IPS-20b (cell line): Measurements from ENCODE around the gene ZDHHC3.

Experiments used
- H3K27ac ChIP-seq: one replicate; pipeline ENCODE4 v1.5.1; 2013; ENCODE audit warnings: low read length
- H3K27me3 ChIP-seq: 2 replicates; pipeline ENCODE4 v1.6.1; 2013; ENCODE audit warnings: mild to moderate bottlenecking, low read length, inconsistent platforms; ENCODE audit not compliant: insufficient read depth
- H3K36me3 ChIP-seq: 2 replicates; pipeline ENCODE4 v1.6.1; 2013; ENCODE audit warnings: low read depth, mild to moderate bottlenecking, inconsistent platforms, low read length, moderate library complexity; ENCODE audit not compliant: insufficient read depth
- H3K4me1 ChIP-seq: 2 replicates; pipeline ENCODE4 v1.6.1; 2013; ENCODE audit warnings: mild to moderate bottlenecking, control low read depth, inconsistent platforms, low read length, moderate library complexity; ENCODE audit not compliant: insufficient read depth
- H3K4me3 ChIP-seq: 2 replicates; pipeline ENCODE4 v1.5.1; 2013; ENCODE audit warnings: mild to moderate bottlenecking, low read length, inconsistent platforms
- H3K9ac ChIP-seq: 2 replicates; pipeline ENCODE4 v1.6.1; 2013; ENCODE audit warnings: low read depth, mild to moderate bottlenecking, inconsistent platforms, low read length, moderate library complexity
- H3K9me3 ChIP-seq: 2 replicates; pipeline ENCODE4 v1.6.1; 2013; ENCODE audit warnings: mild to moderate bottlenecking, low read depth, low read length, inconsistent platforms; ENCODE audit not compliant: insufficient read depth

ZDHHC3 gene

DNA sequence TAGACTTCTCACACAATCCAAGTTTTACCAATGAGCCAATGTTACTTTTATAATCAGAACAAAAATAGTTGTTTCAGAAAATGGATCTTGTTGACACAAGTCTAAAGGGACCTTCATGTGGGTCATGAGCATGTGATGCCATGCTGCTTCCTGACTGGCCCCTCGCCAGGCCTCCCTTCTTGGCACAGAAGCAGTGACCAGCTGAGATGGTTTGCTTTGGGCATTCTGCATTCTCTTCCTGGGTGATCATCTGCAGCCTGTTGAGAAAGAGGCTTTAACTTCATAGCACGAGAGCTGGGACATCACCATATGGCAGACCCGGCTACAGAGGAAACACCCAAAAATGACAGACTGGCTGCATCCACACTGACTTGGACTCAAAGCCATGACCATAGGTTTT is 55.9 kb downstream of the ZDHHC3 start:
- H3K4me3 ChIP-seq, result no peak overlapping the region
- no peaks in the 10 kb centered on the region for H3K4me1 ChIP-seq
- H3K9me3 ChIP-seq, result no peaks in the 10 kb centered on the region
- no peaks in the 10 kb centered on the region for H3K27me3 ChIP-seq
- no peak overlapping the region for H3K27ac ChIP-seq
- H3K36me3 ChIP-seq, result peaks cover 17% of the 10 kb centered on the region; the same call in 1 of the 2 replicates
- no peak overlapping the region for H3K9ac ChIP-seq

DNA sequence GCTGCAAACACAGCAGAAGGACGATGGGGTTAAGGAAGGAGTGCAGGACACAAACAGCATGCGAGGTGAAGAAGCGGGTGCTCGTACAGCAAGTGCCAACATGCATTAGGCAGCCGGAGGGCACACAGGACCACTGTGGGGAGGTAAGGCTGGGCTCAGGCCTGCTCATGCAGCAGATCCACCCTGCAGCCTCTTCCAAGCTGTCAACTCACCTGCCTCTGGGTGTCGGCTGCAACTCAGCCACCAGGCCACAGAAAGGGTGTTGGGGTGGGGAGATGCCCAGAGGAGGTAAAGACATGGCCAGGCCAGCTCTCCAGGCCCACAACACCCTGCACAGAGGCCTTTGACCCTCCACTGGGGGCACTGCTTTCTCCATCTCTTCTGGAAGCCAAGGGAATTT is 57.4 kb downstream of the ZDHHC3 start:
- H3K36me3 ChIP-seq, result 0 out of 2 replicates have a peak, but pooled peaks cover 16% of the 10 kb centered on the region

DNA sequence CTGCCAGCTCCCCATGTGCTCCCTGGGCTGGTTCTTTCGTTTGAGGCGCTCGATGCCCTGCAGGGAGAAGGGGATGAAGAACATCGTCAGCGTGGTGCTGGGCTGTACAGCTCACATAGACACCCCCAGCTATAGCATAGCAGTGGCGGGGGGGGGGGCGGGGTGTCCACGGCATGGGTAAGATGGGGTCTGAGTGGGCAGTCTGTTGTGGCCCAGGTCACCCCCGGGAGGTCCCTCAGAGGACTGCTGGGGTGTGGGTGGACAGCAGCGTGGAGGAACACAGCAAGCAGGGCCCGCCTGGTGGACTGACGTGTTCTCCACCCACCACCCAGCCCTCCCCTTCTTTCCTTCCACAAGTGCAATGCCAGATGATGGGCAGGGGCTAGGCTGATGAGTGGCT is 57.9 kb downstream of the ZDHHC3 start:
- H3K36me3 ChIP-seq, result 0 out of 2 replicates have a peak, but pooled peaks cover 16% of the 10 kb centered on the region

More for the DNA sequence above, 57.4 kb downstream of the ZDHHC3 start:
- Histone ChIP-seq H3K27ac (no peak overlapping the region), H3K4me3 (no peak overlapping the region), H3K9ac (no peak overlapping the region), H3K9me3 (no peaks in the 10 kb centered on the region), H3K4me1 (no peaks in the 10 kb centered on the region), H3K27me3 (no peaks in the 10 kb centered on the region)

GRCh38 chr3:44915702-44916438 is 60.1 kb downstream of the ZDHHC3 start:
- Histone ChIP-seq H3K27ac (no peak overlapping the region), H3K9ac (no peak overlapping the region), H3K9me3 (no peaks in the 10 kb centered on the region), H3K36me3 (0 out of 2 replicates have a peak, but pooled peaks cover 2% of the 10 kb centered on the region), H3K4me1 (no peaks in the 10 kb centered on the region), H3K4me3 (no peak overlapping the region), H3K27me3 (no peaks in the 10 kb centered on the region)

More for the DNA sequence above, 57.9 kb downstream of the ZDHHC3 start:
- H3K27ac ChIP-seq, result no peak overlapping the region
- no peaks in the 10 kb centered on the region for H3K27me3 ChIP-seq
- H3K9ac ChIP-seq, result no peak overlapping the region
- no peaks in the 10 kb centered on the region for H3K9me3 ChIP-seq
- no peak overlapping the region for H3K4me3 ChIP-seq
- H3K4me1 ChIP-seq, result no peaks in the 10 kb centered on the region

- H3K4me1 ChIP-seq, result no peaks in the 10 kb centered on the region
- no peak overlapping the region for H3K9ac ChIP-seq
- no peak overlapping the region for H3K27ac ChIP-seq
- no peaks in the 10 kb centered on the region for H3K36me3 ChIP-seq
- H3K4me3 ChIP-seq, result no peak overlapping the region
- H3K27me3 ChIP-seq, result no peaks in the 10 kb centered on the region; the same call in 1 of the 2 replicates
- H3K9me3 ChIP-seq, result no peaks in the 10 kb centered on the region
Observed at GRCh38 chr3:44914936-44915335, 61.0 kb downstream of the ZDHHC3 start.

DNA sequence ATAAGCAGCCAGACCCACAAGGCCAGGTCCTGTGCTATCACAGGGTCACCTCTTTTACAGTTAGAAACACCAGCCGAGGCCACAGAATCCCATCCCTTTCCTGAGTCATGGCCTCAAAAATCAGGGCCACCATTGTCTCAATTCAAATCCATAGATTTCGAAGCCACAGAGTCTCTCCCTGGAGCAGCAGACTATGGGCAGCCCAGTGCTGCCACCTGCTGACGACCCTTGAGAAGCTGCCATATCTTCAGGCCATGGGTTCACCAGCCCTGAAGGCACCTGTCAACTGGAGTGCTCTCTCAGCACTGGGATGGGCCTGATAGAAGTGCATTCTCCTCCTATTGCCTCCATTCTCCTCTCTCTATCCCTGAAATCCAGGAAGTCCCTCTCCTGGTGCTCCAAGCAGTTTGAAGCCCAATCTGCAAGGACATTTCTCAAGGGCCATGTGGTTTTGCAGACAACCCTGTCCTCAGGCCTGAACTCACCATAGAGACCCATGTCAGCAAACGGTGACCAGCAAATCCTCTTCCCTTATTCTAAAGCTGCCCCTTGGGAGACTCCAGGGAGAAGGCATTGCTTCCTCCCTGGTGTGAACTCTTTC is 62.0 kb downstream of the ZDHHC3 start:
- H3K27me3 ChIP-seq, result no peaks in the 10 kb centered on the region; the same call in 1 of the 2 replicates
- H3K4me3 ChIP-seq, result no peak overlapping the region
- no peaks in the 10 kb centered on the region for H3K9me3 ChIP-seq
- no peaks in the 10 kb centered on the region for H3K4me1 ChIP-seq
- H3K36me3 ChIP-seq, result no peaks in the 10 kb centered on the region
- H3K27ac ChIP-seq, result no peak overlapping the region
- peak overlapping the region; percentile 23; the same call in 1 of the 2 replicates for H3K9ac ChIP-seq

GRCh38 chr3:44910693-44911092 is 65.3 kb downstream of the ZDHHC3 start:
- no peaks in the 10 kb centered on the region; the same call in 1 of the 2 replicates for H3K27me3 ChIP-seq
- H3K4me3 ChIP-seq, result no peak overlapping the region
- no peak overlapping the region for H3K27ac ChIP-seq
- peaks cover 4% of the 10 kb centered on the region; the same call in 1 of the 2 replicates for H3K4me1 ChIP-seq
- no peaks in the 10 kb centered on the region for H3K9me3 ChIP-seq
- no peak overlapping the region for H3K9ac ChIP-seq
- H3K36me3 ChIP-seq, result no peaks in the 10 kb centered on the region

GRCh38 chr3:44909063-44909462 is 66.9 kb downstream of the ZDHHC3 start:
- Histone ChIP-seq H3K4me1 (peaks cover 5% of the 10 kb centered on the region; the same call in 1 of the 2 replicates), H3K9ac (no peak overlapping the region), H3K36me3 (no peaks in the 10 kb centered on the region), H3K9me3 (no peaks in the 10 kb centered on the region), H3K4me3 (no peak overlapping the region), H3K27ac (no peak overlapping the region), H3K27me3 (no peaks in the 10 kb centered on the region; the same call in 1 of the 2 replicates)

GRCh38 chr3:44907612-44908011 is 68.4 kb downstream of the ZDHHC3 start:
- Histone ChIP-seq H3K36me3 (no peaks in the 10 kb centered on the region), H3K27me3 (no peaks in the 10 kb centered on the region; the same call in 1 of the 2 replicates), H3K9me3 (no peaks in the 10 kb centered on the region), H3K27ac (no peak overlapping the region), H3K4me3 (no peak overlapping the region), H3K4me1 (peaks cover 5% of the 10 kb centered on the region; the same call in 1 of the 2 replicates), H3K9ac (no peak overlapping the region)

DNA sequence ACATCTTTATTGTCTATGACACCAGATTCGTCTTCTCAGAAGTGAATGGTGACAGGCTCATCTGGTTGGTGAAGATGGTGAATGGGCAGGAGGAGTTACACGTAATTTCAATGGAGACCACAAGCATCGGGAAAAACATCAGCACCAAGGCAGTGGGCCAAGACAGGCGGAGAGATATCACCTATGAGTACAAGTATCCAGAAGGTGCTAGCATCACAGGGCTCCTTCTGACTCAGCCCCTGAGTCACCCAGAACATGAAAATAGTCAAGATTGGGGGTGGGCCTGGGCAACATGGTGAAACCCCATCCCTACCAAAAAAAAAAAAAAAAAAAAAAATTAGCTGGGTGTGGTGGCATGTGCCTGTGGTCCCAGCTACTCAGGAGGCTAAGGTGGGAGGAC is 69.0 kb downstream of the ZDHHC3 start:
- Histone ChIP-seq H3K4me3 (no peak overlapping the region), H3K9ac (no peak overlapping the region), H3K36me3 (no peaks in the 10 kb centered on the region), H3K9me3 (no peaks in the 10 kb centered on the region), H3K27ac (no peak overlapping the region), H3K27me3 (no peaks in the 10 kb centered on the region; the same call in 1 of the 2 replicates), H3K4me1 (peaks cover 5% of the 10 kb centered on the region; the same call in 1 of the 2 replicates)

GRCh38 chr3:44905446-44906157 is 70.4 kb downstream of the ZDHHC3 start:
- peaks cover 5% of the 10 kb centered on the region; the same call in 1 of the 2 replicates for H3K4me1 ChIP-seq
- H3K27me3 ChIP-seq, result no peaks in the 10 kb centered on the region; the same call in 1 of the 2 replicates
- no peak overlapping the region for H3K4me3 ChIP-seq
- no peak overlapping the region for H3K27ac ChIP-seq
- no peaks in the 10 kb centered on the region for H3K9me3 ChIP-seq
- H3K36me3 ChIP-seq, result no peaks in the 10 kb centered on the region
- H3K9ac ChIP-seq, result no peak overlapping the region
